CD1c-positive myeloid dendritic cell (primary cell): ENCODE results near the gene KCNK3.

Source experiments
- DNase-seq: peaks from one replicate; pipeline ENCODE4 v3.0.0-alpha.2; 2016; ENCODE audit errors: extremely low spot score

KCNK3 gene

DNA sequence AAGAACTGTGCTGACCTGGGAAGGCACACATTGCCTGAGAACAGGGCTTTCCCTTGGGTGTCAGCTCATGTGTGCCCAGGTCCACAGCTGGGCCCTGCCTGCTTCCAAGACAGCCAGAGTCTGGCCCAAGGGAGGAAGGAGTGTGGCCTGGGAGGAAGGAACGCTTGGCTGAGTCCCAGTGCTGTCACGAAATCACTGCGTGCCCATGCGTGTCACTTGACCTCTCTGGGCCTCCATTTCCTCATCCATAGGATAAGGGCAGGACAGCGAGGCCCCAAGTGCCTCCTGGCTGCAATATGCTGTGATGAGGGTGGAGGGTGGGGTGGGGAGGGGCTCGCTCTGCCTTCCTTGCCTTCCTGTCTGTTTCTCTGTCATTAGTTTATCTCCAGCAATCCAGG is 642 bp upstream of the KCNK3 start:
- no peak for DNase-seq

DNA sequence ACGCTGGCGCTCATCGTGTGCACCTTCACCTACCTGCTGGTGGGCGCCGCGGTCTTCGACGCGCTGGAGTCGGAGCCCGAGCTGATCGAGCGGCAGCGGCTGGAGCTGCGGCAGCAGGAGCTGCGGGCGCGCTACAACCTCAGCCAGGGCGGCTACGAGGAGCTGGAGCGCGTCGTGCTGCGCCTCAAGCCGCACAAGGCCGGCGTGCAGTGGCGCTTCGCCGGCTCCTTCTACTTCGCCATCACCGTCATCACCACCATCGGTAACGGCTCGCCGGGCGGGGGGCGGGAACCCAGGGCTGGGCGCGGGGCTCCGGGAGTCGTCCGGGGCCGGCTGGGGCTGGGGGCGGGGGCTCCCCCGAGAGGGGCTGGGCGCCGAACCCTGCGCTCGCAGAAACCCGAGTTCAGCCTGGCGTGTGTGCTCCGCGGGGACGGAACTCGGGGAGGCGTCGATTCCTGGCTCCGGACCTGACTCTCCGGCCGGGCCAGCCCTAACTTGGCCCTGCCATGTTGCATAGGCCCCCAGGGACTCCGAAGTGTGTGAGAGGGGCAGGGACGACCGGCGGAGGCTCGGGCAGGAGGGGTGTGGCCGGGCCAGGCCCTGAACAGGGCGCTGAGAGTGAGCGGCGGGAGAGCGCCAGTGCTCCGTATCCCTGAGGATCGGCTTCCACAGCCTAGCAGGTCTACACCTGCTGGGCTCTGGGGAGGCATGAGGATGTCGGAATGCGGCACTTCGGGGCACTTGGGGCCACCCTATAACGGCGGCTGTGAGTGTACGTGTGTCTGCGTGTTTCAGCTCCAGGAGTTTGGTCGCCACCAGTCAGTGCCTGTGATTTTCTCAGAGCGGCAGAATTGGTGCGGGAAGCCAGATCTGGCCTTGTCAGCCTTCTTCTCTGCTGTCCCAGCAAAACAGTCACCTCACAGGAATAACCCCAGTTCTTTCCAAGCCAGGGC is 651 bp downstream of the KCNK3 start:
- no peak for DNase-seq

DNA sequence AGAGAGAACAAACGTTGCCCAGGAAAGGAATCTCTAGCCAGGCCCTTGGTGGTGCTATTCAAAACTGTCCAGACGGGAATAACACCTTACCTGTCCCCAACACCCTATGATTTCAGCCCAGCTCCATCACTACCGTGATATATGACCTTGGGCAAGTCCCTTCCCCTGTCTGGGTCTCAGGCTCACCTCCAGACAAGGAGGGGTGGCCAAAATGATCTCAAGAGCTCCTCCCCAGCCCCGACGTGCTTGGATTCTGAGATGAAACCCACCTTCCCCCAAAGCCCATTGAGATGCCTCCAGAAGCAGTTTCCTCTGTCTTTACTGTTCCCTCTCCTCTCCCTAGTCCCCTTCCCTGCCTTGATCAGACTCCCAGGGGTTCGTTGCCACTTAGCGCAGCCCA is 1.5 kb downstream of the KCNK3 start:
- no peak for DNase-seq

DNA sequence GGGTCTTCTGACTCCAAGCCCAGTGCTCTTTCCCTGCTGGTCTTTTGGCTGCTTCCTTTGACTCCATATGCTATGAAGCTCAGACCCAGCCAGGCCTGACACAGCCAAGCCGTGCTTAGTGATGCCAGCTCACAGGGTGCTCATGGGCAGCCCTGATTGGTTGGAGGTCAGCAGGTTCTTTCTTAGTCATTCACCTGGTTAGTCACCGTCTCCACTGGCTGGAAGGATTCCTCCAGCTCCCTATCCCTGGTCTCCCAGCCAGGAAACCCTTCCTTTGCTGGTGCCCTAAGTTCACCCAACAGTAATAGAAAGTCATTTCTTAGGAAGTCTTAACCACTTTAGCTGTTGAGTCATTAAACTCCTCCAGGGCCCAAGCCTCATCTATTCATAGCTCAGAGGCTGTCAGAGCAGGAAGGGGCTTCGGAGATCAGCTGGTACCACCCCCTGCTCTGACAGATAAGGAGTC is 3.9 kb downstream of the KCNK3 start:
- no peak for DNase-seq

DNA sequence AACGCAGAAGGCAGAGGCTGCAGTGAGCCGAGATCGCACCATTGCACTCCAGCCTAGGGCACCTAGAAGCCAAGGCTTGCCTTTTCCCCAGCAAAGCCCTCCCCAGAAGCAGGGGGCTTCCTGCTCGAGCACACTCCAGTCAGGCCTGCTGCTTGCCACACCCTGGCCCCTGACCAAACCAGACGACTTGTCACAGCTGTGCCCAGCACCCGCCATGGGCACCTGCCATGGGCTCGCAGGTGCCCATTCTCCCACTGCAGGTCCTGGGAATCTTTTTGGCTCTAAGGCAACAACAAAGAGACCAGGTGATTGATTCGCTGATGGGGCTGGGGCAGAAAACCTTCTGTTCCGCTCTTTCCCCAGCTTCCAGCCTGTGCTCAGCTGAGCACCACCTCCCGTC is 4.9 kb downstream of the KCNK3 start:
- no peak for DNase-seq

DNA sequence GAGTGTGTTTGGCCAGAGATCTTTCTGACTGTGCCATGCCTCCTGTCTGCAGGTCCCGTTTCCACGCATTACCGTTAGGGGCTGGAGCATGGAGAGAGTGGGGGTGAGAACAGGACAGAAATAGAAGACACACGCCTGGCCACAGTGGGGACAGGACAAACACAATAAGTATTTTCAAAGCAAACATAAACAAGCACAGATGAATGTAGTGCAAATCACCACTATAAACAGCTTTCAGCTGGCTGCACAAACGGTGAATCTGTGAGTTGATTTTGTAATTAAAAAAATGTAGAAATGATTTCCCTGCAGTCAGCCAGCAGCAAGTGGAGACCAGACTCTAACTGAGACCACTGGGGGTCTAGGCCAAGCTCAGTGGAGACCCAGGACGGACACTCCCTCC is 6.8 kb downstream of the KCNK3 start:
- no peak for DNase-seq

DNA sequence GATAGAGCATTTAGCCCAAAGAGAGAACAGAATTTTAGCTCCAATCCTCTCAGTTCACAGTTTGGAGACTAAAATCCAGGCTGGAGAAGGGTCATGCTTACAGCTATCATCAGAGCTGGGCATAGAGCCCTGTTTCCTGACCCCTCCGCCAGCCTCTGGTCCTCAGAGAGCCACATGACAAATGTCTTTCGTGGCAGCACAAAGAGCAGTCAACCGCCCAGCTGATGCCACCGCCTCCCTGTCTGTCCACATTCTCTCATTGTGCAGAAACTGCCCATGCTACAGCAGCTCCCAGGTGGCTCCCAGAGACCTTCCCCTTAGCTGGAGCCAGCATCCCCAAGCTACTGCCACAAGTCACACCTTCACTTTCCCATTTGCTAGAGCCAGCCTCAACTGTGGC is 7.6 kb downstream of the KCNK3 start:
- DNase-seq, result no peak

DNA sequence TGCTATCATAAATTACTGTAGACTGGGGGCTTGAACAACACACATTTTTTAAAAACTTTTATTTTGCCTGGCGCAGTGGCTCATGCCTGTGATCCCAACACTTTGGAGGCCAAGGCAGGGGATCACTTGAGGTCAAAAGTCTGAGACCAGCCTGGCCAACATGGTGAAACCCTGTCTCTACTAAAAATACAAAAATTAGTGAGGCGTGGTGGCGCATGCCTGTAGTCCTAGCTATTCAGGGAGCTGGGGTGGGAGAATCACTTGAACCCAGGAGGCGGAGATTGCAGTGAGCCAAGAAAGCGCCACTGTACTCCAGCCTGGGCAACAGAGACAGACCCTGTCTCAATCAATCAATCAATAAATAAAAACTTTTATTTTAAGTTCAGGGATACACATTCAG is 9.1 kb downstream of the KCNK3 start:
- DNase-seq, result no peak

DNA sequence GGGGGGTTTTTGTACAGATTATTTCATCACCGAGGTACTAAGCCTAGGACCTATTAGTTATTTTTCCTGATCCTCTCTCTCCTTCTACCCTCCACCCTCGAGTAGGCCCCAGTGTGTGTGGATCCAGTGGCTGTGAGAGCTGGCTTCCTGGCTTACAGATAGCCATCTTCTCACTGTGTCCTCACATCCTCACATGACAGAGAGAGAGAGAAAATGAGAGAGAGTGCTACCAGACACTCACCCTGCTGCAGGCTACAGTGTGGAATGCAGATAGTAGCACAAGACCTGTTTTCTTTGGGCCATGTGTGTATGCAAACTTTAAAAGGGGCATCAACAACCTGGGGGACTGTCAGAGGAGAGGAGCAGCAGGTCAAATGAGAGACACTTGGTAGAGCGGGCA is 9.5 kb downstream of the KCNK3 start:
- DNase-seq, result no peak

DNA sequence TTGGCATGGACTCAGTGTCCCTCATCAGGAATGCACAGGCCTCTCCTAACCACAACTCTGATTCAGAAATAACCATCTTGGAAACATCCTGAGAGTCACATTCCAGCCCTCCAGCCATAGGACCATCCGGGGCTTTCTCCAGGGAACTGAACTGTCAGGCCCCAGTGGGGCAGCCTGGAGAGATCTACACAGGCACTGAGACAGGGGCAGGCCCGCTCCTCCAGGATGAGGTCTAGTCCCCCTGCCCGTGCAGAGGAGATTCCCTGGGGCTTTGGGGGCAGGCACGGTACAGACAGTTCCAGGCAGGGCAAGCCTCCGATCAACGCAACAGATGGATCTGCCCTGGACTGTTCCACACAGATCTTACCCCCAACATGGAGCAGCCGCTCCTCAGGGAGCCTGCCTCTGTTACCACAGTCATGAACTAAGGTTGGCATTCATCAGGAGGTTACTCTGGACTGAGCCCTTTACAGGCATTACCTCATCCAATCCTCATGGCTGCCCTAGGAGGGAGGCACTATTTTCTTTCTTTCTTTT is 12.0 kb downstream of the KCNK3 start:
- DNase-seq, result no peak

DNA sequence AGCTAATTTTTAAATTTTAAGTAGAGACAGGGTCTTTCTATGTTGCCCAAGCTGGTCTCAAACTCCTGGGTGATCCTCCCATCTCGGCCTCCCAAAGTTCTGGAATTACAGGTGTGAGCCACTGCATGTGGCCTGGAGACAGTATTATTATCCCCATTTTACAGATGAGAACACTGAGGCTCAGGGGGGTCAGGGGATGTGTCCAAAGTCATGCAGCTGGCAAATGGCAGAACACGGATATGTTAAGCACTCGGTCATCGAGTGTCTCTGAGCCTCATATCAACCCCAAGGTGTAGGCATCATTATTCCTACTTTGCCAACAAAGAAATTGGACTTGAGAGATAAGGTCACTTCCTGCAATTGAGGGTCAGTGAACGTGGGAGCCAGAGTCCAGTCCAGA is 12.6 kb downstream of the KCNK3 start:
- no peak for DNase-seq

DNA sequence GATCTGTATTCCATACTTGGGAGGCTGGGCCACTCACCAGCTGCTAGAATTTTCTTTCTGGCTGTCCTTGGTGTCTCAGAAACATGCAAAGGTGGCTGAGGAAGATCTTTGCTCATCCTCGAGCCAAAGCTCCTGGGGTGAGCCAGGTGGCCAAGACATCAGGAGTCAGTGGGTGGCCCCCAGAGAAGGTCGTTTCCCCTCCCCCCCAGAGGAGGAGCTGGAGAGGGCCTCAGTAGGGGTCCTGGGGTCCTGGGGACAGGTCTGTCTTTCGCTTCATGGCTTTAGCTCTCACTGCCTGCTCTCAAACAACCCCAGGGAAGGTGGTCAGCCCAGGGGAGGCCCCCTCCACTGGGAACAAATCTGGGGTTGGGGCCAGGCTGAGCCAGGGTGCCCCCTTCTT is 13.6 kb downstream of the KCNK3 start:
- DNase-seq, result no peak

DNA sequence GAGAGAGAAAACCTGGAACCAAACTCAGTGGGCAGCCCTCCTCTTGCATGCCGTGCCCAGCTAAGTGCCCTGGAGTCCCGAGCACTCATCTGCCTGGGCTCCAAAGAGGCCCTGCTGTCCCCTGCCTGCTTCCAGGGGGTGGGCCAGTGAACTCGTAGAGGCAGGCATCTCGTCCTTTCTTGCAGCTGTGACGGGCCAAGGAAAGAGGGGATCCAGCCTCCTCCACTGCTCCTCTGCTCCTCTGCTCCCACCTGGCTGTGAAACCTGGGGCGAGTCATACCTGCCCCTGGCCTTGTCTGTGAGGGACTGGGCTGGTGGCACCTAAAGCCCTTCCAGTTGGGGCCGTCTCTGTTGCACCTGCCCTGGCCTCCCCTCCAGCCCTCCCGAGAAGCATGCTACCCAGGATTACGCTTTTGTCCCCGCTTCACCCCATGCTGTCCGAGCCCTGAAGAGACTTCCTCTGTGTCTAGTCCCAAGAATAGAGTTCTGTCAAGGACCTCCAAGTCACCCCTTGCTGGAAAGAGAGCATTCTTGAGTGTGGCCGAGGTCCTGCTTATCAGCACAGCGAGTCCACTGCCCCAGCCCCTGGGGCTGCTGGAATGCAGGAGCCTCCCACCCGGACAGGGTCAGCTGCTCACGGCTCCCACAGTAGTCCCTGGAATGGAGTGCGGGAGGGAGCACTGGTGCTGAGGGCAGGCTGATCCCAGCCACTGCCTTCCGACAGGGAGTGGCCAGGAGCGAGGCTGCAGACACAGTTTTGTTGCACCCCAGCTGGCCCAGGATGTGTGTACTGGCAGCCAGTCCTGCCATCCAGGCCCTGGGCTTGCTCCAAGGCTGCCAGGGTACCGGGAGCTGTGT is 14.3 kb downstream of the KCNK3 start:
- DNase-seq, result no peak

DNA sequence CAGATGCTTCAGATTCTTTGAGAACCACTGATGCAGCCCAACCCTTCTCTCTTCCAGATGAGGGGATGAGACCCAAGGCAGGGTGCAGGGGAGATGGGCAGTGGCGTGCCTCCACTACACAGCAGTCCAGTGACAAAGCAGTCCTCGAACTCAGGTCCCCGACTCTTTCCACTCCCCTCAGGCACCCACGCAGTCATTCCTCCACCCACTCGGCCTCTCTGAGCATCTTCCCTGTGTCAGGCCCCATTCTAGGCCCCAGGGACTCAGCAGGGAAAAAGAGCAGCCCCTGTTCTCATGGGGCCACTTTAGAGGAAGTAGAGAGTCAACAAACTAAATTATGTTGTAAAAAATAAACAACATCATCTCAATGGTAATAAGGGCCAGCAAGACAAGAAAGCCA is 15.2 kb downstream of the KCNK3 start:
- no peak for DNase-seq

DNA sequence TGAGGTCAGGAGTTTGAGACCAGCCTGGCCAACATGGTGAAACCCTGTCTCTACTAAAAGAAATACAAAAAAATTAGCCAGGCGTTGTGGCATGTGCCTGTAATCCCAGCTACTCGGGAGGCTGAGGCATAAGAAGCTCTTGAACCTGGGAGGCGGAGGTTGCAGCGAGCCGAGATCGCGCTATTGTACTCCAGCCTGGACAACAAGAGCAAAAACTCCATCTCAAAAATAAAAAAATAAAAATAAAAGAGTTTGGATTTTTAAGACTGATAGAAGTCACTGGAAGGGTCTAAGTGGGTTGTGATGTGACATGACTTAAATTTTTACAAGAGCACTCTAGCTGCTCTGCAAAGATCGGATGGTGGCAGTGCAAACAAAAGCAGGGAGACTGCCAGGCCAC is 15.9 kb downstream of the KCNK3 start:
- no peak for DNase-seq

DNA sequence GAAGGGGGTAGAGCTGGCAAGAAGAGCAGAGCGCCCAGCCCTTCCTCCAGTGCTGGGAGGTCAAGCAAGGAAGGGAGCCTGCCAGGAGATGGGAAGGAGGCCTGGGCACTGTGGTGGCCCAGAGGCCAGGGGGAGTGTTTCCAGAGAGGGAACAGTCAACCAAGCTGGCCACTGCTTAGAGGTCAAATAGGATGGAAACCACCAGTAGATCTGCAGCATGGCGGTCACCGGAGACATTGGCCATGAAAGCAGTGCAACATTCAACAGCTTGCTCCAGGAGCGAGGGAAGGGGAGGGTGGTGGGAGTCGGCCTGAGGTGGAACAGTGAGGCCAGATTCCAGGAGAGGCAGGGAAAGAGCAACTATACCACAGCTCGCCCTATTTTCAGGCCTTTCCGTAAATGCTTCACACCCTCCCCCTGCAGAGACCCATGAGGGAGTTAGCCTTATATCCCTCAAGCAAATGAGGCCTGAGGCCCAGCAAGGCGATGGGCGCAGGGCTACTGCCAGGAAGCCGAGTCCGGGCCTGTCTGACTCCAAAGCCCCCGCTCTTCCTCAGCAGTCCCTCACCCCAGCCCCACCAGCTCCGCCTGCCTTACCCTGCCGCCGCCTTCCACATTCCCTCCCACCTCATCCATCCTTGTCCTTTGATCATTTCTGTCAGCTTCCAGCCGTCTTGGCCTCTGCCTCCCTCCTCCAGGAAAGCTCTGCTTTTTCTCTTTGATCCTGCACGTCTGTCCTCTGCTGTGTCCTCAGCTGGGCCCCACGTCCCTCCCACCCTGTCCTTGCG is 17.0 kb downstream of the KCNK3 start:
- no peak for DNase-seq

DNA sequence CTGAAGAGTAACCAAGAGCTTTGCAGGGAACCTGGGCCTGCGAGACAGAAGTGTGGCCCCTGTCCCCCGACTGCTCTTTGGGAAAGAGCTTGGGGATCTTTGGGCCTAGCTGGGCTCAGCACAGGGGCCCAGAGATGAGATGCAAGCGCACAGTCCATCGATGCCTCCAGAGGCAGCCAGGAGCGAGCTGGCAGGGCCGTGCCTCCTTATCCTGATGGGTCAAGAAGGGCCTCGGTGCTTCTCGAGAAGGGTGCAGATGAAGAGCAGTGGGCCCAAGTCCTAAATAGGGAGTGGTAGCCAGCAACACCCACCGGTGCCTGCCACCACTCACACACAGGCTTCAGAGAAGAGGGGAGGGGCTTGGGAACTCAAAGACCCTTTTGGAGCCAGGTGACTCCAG is 17.6 kb downstream of the KCNK3 start:
- DNase-seq, result no peak

DNA sequence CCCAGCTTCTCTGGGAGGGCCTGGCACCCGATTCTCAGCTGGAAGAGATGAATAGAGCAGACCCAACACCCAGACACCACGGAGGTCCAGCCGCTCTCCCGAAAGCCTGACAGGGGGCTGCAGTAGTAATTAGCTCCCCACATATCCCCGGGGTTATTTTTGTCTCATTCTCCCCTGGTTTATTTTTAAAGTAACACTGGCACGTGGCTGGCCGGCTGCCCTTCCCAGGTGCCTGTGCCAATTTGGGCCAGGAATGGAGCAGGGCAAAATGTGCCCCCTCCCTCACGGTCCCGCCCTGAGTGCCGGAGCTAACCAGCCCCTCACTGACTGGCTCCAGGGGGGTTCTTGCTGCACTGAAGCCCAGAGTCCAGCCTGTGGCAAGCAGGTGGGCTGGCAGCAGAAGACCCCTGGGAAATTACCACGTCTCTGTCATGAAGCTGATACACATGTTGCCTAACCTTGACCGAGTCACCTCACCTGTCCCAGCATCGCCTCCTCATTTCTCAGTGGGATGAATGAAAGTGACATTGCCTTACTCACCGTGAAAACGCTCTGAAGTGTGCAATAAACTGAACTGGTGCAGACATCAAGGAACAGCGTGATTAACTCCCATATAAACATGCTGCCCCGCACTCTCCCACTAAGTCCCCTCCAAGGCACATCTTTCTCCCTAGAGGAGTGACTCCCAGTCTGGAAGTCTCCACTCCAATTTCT is 18.4 kb downstream of the KCNK3 start:
- no peak for DNase-seq

DNA sequence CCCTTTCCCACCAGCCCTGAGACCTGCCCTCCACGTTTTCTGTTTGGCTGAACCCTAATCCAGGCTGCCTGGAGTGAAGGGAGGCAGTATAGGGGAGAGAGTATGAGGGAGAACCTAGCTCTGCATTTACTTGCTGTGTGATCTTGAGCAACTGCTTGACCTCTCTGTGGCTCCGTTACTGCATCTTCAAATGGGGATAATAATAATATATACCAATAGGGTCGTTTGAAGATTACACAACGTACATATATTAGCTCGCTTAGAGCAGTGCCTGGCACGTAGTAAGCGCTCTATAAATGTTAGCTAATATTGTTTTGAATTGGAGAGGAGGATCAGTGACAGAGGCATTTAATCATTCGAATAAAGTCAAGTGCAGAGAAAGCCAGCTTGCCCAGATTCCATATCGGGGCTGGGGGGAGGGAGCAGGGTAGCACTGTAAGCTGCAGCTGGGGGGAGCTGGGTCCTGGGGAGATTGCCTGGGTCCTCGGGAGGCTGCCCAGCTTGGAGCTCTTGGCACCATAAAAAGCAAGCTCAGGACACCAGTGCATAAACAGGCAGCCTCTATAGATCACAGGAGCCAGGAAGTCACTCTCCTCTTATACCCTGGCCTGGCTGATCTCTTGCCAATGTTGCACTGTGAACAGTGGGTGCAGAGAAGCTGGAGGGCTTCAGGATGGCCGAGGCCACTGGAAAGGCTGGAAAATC is 19.1 kb downstream of the KCNK3 start:
- DNase-seq, result no peak
